ENCODE data around the gene LMNTD1.

LMNTD1 gene

GRCh38 chr12:25578411-25579143 is 25.5 kb upstream of the LMNTD1 start:
- in situ Hi-C loops (cut with HindIII; ENCODE audit: low pct_unique_long_range_greater_than_20kb, low sequenced_read_pairs), result no loop called here
- no peak for DNase-seq (ENCODE audit: low read depth in 1 of 2, low spot score in 1 of 2)
- no peak for TF ChIP-seq JUND (IDR thresholded peaks at IDR 0.05; ENCODE audit: low read depth)

- in situ Hi-C loops (cut with HindIII; ENCODE audit: low pct_unique_long_range_greater_than_20kb, low sequenced_read_pairs), result no loop called here
- no peak for DNase-seq (ENCODE audit: low read depth in 1 of 2, low spot score in 1 of 2)
- TF ChIP-seq JUND (IDR thresholded peaks at IDR 0.05; ENCODE audit: low read depth), result no peak
Measured at GRCh38 chr12:25574761-25575160, 21.7 kb upstream of the LMNTD1 start.

- in situ Hi-C loops (cut with HindIII; ENCODE audit: low pct_unique_long_range_greater_than_20kb, low sequenced_read_pairs), result no loop called here
- no peak for DNase-seq (ENCODE audit: low read depth in 1 of 2, low spot score in 1 of 2)
- TF ChIP-seq JUND (IDR thresholded peaks at IDR 0.05; ENCODE audit: low read depth), result no peak
Measured at GRCh38 chr12:25573346-25573745, 20.3 kb upstream of the LMNTD1 start.

DNA sequence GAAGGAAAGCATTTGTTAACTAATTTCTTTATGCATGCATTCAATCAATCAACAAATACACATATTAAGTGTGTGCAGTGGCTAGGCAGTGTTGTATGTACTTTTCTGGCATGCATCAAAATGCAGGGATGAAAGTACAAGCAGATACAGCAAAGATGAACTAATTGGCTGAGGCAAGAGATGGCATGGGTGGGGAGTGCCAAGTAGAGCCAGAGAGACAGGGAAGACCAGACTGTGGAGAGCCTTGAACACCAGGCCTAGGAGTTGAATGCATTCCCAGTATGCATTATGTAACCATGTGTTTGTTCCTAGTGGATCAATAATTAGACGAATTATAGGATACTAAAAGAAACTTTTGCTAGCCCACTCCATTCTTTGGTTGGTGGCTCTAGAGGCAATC is 17.3 kb upstream of the LMNTD1 start:
- in situ Hi-C loops (cut with HindIII; ENCODE audit: low pct_unique_long_range_greater_than_20kb, low sequenced_read_pairs), result no loop called here
- no peak for TF ChIP-seq JUND (IDR thresholded peaks at IDR 0.05; ENCODE audit: low read depth)
- DNase-seq (ENCODE audit: low read depth in 1 of 2, low spot score in 1 of 2), result no peak

GRCh38 chr12:25566202-25566949 is 13.3 kb upstream of the LMNTD1 start:
- in situ Hi-C loops (cut with HindIII; ENCODE audit: low pct_unique_long_range_greater_than_20kb, low sequenced_read_pairs), result no loop called here
- no peak for TF ChIP-seq JUND (IDR thresholded peaks at IDR 0.05; ENCODE audit: low read depth)

GRCh38 chr12:25558586-25558985 is 5.5 kb upstream of the LMNTD1 start:
- TF ChIP-seq JUND (IDR thresholded peaks at IDR 0.05; ENCODE audit: low read depth), result no peak
- in situ Hi-C loops (cut with HindIII; ENCODE audit: low pct_unique_long_range_greater_than_20kb, low sequenced_read_pairs), result no loop called here
- no peak for DNase-seq (ENCODE audit: low read depth in 1 of 2, low spot score in 1 of 2)

More at GRCh38 chr12:25566202-25566949, 13.3 kb upstream of the LMNTD1 start:
- DNase-seq (ENCODE audit: low read depth in 1 of 2, low spot score in 1 of 2), result peak in 1 of 2 experiments; percentile 46

DNA sequence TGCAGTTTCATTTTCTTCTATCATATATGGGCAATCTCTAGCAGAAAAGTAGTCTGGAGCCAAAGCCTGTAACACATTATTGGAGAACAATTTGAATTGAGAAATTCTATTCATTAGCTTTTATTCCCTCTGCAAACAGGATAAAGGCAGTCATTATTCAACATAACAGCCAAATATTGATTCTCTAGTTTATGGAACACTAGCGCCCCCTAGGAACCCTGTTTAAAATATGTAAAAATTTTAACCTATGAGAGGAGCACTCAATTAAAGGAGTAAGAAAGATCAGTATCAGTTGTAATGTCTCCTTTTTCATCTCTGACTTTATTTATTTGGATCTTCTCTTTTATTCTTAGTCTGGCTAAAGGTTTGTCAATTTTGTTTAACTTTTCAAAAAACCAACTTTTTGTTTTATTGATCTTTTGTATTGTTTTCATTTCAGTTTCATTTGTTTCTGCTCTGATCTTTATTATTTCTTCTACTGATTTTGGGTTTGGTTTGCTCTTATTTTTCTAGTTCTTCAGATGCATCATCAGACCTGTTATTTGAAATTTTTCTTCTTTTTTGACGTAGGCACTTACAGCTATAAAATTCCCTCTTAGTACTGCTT is 4.8 kb upstream of the LMNTD1 start:
- TF ChIP-seq JUND (IDR thresholded peaks at IDR 0.05; ENCODE audit: low read depth), result no peak
- DNase-seq (ENCODE audit: low read depth in 1 of 2, low spot score in 1 of 2), result peak in 1 of 2 experiments; percentile 65
- in situ Hi-C loops (cut with HindIII; ENCODE audit: low pct_unique_long_range_greater_than_20kb, low sequenced_read_pairs), result no loop called here

DNA sequence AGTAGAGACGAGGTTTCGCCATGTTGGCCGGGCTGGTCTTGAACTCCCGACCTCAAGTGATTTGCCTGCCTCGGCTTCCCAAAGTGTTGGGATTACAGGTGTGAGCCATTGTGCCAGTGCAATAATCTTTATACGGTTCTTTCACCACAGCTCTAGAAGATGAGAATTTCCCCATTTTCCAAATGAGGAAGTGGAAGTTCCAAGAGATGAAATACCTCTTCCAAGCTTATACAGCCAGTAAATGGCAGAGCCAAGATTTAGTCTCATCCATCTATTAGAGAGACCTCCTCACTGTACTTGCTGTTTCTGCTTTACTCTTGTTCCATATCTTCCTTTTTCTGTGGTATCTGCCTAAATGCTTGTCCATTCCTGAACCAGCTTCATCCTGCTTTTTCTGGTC is 3.1 kb upstream of the LMNTD1 start:
- DNase-seq (ENCODE audit: low read depth in 1 of 2, low spot score in 1 of 2), result no peak
- TF ChIP-seq JUND (IDR thresholded peaks at IDR 0.05; ENCODE audit: low read depth), result no peak
- in situ Hi-C loops (cut with HindIII; ENCODE audit: low pct_unique_long_range_greater_than_20kb, low sequenced_read_pairs), result no loop called here

- DNase-seq (ENCODE audit: low read depth in 1 of 2, low spot score in 1 of 2), result no peak
- TF ChIP-seq JUND (IDR thresholded peaks at IDR 0.05; ENCODE audit: low read depth), result no peak
- in situ Hi-C loops (cut with HindIII; ENCODE audit: low pct_unique_long_range_greater_than_20kb, low sequenced_read_pairs), result no loop called here
Measured at GRCh38 chr12:25552681-25553080, 402 bp downstream of the LMNTD1 start.

- in situ Hi-C loops (cut with HindIII; ENCODE audit: low pct_unique_long_range_greater_than_20kb, low sequenced_read_pairs), result no loop called here
- TF ChIP-seq JUND (IDR thresholded peaks at IDR 0.05; ENCODE audit: low read depth), result no peak
- DNase-seq (ENCODE audit: low read depth in 1 of 2, low spot score in 1 of 2), result no peak
Measured at GRCh38 chr12:25550186-25550585, 2.9 kb downstream of the LMNTD1 start.

DNA sequence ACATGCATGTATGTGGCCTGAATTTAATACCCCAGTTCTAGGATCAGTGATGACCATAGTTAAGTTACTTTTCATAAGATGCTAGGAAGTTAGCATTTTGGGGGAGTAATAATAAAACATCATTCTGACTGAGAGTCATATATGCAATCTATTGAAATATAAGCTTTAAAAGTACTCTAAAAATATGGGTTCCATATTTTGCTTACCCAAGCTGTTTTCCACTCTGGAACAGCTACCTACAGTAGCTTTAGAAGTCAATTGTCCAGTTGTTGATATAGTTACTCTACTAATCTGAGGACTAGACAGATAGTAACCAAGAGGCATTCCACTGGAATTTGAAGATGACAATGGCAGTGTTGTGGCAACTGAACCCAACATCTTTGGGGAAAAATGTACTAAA is 4.0 kb downstream of the LMNTD1 start:
- in situ Hi-C loops (cut with HindIII; ENCODE audit: low pct_unique_long_range_greater_than_20kb, low sequenced_read_pairs), result no loop called here

DNA sequence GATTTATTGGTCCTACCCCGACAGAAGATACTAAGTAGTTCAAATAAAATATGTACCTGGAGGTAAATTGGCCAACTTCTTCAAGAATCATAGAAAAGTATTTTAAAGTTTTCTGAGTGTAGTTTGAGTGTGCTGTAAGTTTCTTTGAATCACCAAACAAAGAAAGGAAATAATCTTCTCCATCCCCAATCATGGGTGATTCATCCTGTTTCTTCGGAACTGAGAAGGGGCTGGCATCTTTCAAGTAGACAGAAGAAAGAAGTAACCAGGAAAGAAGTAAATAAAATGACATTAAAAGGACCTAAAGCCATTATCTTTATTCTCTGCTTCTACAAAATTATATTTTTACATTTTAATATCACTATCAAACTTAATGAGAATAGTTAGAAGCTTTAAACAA is 6.8 kb downstream of the LMNTD1 start:
- no peak for TF ChIP-seq JUND (IDR thresholded peaks at IDR 0.05; ENCODE audit: low read depth)
- in situ Hi-C loops (cut with HindIII; ENCODE audit: low pct_unique_long_range_greater_than_20kb, low sequenced_read_pairs), result no loop called here
- DNase-seq (ENCODE audit: low read depth in 1 of 2, low spot score in 1 of 2), result no peak

More for the DNA sequence above, 4.0 kb downstream of the LMNTD1 start:
- no peak for DNase-seq (ENCODE audit: low read depth in 1 of 2, low spot score in 1 of 2)
- TF ChIP-seq JUND (IDR thresholded peaks at IDR 0.05; ENCODE audit: low read depth), result no peak

DNA sequence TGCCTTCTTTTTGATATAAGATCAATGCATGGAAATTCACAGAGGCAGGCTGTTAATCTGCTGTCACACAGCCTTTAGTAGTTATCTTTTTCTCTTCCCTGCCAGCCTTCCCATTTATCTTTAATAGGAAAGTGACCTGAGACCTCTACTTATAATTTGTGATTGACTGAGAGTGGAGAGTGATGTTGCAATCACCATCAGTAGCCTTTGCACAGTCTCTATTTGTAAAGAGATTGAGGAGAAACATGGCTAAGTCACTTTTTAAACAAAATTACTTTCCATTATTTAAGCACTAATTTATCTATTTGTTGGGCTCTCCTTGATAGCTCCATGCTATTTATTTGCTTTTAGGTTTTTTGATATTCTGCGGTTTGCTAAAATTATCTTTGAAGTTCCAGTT is 19.9 kb downstream of the LMNTD1 start:
- in situ Hi-C loops (cut with HindIII; ENCODE audit: low pct_unique_long_range_greater_than_20kb, low sequenced_read_pairs), result no loop called here
- no peak for TF ChIP-seq JUND (IDR thresholded peaks at IDR 0.05; ENCODE audit: low read depth)
- DNase-seq (ENCODE audit: low read depth in 1 of 2, low spot score in 1 of 2), result no peak
